ENCODE data around the gene CCNB1IP1. TPM values are rescaled to one million over a fixed set of nuclear protein-coding genes. Genes with fewer than 3 reads are reported as not detected.

The CCNB1IP1 gene
- total RNA-seq, 1 donor from 2014 or later = 95.9 TPM

- Mint-ChIP-seq H3K27ac (no peak overlapping the region), H3K9me3 (no peaks in the 10 kb centered on the region), H3K27me3 (no peaks in the 10 kb centered on the region), H3K4me1 (ENCODE audit: unreplicated experiment) (no peaks in the 10 kb centered on the region), H3K4me3 (no peak overlapping the region), H3K36me3 (no peaks in the 10 kb centered on the region)
- TF ChIP-seq CTCF (conservative IDR thresholded peaks at IDR 0.05) = no peak
- no peak for DNase-seq (ENCODE audit: extremely low spot score, unreplicated experiment)
Measured at GRCh38 chr14:20262642-20263128, 70.4 kb downstream of the CCNB1IP1 start.

Other genes with a start within 250 kb of the CCNB1IP1 start
- gene OR4K17, start 222.5 kb downstream of the CCNB1IP1 start, total RNA-seq (ENCODE audit: low replicate concordance) = not detected in 2 replicates
- gene OR4N5, start 194.5 kb downstream of the CCNB1IP1 start, total RNA-seq (ENCODE audit: low replicate concordance) = not detected in 2 replicates
- gene OR11G2, start 142.4 kb downstream of the CCNB1IP1 start, total RNA-seq (ENCODE audit: low replicate concordance) = not detected in 2 replicates
- gene OR11H6, start 109.6 kb downstream of the CCNB1IP1 start, total RNA-seq (ENCODE audit: low replicate concordance) = not detected in 2 replicates
- gene OR11H7, start 104.3 kb downstream of the CCNB1IP1 start, total RNA-seq (ENCODE audit: low replicate concordance) = not detected in 2 replicates
- not detected in 2 replicates for gene OR11H4, start 94.0 kb downstream of the CCNB1IP1 start, total RNA-seq (ENCODE audit: low replicate concordance)
- 21.0 and 26.3 TPM in 2 replicates for gene TTC5, start 27.3 kb downstream of the CCNB1IP1 start, total RNA-seq (ENCODE audit: low replicate concordance)
- gene PARP2, start 10.4 kb upstream of the CCNB1IP1 start, total RNA-seq (ENCODE audit: low replicate concordance) = 25.5 and 36.3 TPM in 2 replicates
- gene TEP1, start 80.2 kb upstream of the CCNB1IP1 start, total RNA-seq (ENCODE audit: low replicate concordance) = 23.1 and 25.1 TPM in 2 replicates
- gene KLHL33, start 102.9 kb upstream of the CCNB1IP1 start, total RNA-seq (ENCODE audit: low replicate concordance) = not detected in 2 replicates
- 37.4 and 57.1 TPM in 2 replicates for gene OSGEP, start 121.5 kb upstream of the CCNB1IP1 start, total RNA-seq (ENCODE audit: low replicate concordance)
- 228 and 319 TPM in 2 replicates for gene APEX1, start 121.9 kb upstream of the CCNB1IP1 start, total RNA-seq (ENCODE audit: low replicate concordance)
- 38.4 and 44.8 TPM in 2 replicates for gene PIP4P1, start 128.2 kb upstream of the CCNB1IP1 start, total RNA-seq (ENCODE audit: low replicate concordance)
- 36.9 and 66.3 TPM in 2 replicates for gene PNP, start 136.1 kb upstream of the CCNB1IP1 start, total RNA-seq (ENCODE audit: low replicate concordance)
- gene RNASE10, start 172.3 kb upstream of the CCNB1IP1 start, total RNA-seq (ENCODE audit: low replicate concordance) = 0.88 and 0.94 TPM in 2 replicates
- not detected in 2 replicates for gene RNASE9, start 227.8 kb upstream of the CCNB1IP1 start, total RNA-seq (ENCODE audit: low replicate concordance)